ENCODE measurements around the gene AKAP4. TPM values are rescaled to one million over a fixed set of nuclear protein-coding genes. Genes with fewer than 3 reads are reported as not detected.
A peak's percentile ranks its signal among the peaks of the same experiment; 100 is the strongest.

Gene AKAP4
- total RNA-seq, 2 experiments from 2014 or later: not detected

DNA sequence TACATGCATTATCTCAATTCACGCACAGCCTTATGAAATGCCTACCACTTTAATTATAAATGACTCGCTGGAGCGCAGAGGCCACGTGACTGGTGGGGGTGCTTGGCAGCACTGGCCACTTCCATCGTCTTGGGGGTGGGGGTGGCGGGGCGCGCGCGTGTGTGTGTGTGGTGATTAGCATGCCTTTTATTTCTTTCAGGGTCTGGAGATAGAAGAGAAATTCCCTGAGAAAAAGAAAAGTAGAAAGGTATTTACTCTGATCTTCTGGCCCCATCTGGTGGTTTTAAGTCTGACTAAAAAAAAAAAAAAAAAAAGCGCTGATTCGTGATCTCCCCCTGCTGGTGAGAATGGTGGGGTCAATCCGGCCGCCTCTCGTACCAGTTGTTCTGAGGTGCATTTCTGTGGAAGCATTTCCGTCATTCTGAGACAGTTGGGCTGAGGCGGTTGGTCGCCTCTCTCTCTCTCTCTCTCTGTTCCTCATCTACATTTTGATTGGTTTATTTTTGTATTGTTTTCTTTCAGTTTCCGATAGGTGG lies 3.6 kb upstream of the AKAP4 start, which contains the start of gene CCNB3:
TSS of gene CCNB3 (plus strand) at position 402 of the 536 bp plus-strand sequence. CDS start 80,399 bp downstream, outside the sequence.
- Histone ChIP-seq H3K9me3 (ENCODE audit: control insufficient read depth in 1 of 2, insufficient read depth in 1 of 2, low read length in 2 of 2) (no peaks in the 10 kb centered on the region), H3K27me3 (ENCODE audit: control insufficient read depth in 1 of 2, insufficient read depth in 2 of 2, low read length in 2 of 2) (no peaks in the 10 kb centered on the region), H3K36me3 (ENCODE audit: insufficient read depth, low read length) (no peaks in the 10 kb centered on the region), H3K27ac (ENCODE audit: low read depth in 1 of 2, low read length in 2 of 2) (peak within 1 kb of the TSS in 1 of 2 donors; percentile 55), H3K4me3 (ENCODE audit: low read length) (peak within 1 kb of the TSS; percentile 48), H3K4me1 (ENCODE audit: insufficient read depth, low read length) (peaks cover 6% of the 10 kb centered on the region)
- Mint-ChIP-seq H3K4me3 (peak within 1 kb of the TSS; percentile 90), H3K27me3 (no peaks in the 10 kb centered on the region), H3K27ac (peak within 1 kb of the TSS; percentile 87), H3K9me3 (no peaks in the 10 kb centered on the region), H3K36me3 (ENCODE audit: low read depth) (no peaks in the 10 kb centered on the region), H3K4me1 (ENCODE audit: low read depth) (peaks cover 17% of the 10 kb centered on the region)
- POLR2A ChIA-PET: interaction anchor here (0.6 to 1.1 kb wide), 7 partner anchors 104 to 1403 kb away, joined by 3 to 4 read pairs (median 3); partner anchors contain the start of genes CLCN5 and HDAC6
- ATAC-seq (ENCODE audit: poor library complexity): peak; percentile 97
- DNase-seq: peak; percentile 51 to 89 (median 59)
- CTCF ChIA-PET: interaction anchor here (0.6 to 0.7 kb wide), 3 partner anchors 282 to 316 kb away, joined by 3 read pairs; partner anchors contain the start of gene CLCN5
- intact Hi-C loops (cut with DNase I, micrococcal nuclease): loop anchor here (2.0 kb wide), 2 partner anchors 282 to 288 kb away; partner anchors contain the start of gene CLCN5 (in 1 of the 2)
- TF ChIP-seq, protein P1, sequence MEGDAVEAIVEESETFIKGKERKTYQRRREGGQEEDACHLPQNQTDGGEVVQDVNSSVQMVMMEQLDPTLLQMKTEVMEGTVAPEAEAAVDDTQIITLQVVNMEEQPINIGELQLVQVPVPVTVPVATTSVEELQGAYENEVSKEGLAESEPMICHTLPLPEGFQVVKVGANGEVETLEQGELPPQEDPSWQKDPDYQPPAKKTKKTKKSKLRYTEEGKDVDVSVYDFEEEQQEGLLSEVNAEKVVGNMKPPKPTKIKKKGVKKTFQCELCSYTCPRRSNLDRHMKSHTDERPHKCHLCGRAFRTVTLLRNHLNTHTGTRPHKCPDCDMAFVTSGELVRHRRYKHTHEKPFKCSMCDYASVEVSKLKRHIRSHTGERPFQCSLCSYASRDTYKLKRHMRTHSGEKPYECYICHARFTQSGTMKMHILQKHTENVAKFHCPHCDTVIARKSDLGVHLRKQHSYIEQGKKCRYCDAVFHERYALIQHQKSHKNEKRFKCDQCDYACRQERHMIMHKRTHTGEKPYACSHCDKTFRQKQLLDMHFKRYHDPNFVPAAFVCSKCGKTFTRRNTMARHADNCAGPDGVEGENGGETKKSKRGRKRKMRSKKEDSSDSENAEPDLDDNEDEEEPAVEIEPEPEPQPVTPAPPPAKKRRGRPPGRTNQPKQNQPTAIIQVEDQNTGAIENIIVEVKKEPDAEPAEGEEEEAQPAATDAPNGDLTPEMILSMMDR (IDR thresholded peaks at IDR 0.05): peak; percentile 61

DNA sequence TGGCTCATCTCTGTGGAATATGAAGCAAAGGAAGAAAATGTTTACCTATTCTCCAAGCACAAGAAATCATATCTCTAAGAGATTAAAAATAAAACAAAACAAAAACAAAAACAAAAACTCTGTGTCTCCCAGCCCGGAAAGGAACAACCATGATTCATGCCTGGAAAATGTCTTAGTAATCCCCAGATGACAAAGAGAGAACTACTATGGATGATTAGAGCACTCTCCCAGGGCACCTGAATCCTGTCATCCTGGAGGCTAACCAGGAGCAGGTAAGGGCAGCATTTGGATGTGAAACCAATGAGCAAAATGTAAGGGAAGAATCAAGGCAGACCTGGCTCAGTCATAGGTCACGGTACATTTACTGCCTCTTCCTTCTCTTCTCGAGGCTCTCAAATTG lies 1.7 kb upstream of the AKAP4 start:
- H3K27me3 Mint-ChIP-seq: peaks cover 9% of the 10 kb centered on the region
- ATAC-seq (ENCODE audit: poor library complexity): no peak
- H3K36me3 Mint-ChIP-seq (ENCODE audit: low read depth): no peaks in the 10 kb centered on the region
- Histone ChIP-seq H3K4me3 (ENCODE audit: low read length) (no peak overlapping the region), H3K36me3 (ENCODE audit: insufficient read depth, low read length) (no peaks in the 10 kb centered on the region), H3K27me3 (ENCODE audit: control insufficient read depth in 1 of 2, insufficient read depth in 2 of 2, low read length in 2 of 2) (no peaks in the 10 kb centered on the region), H3K27ac (ENCODE audit: low read depth in 1 of 2, low read length in 2 of 2) (no peak overlapping the region), H3K9me3 (ENCODE audit: control insufficient read depth in 1 of 2, insufficient read depth in 1 of 2, low read length in 2 of 2) (no peaks in the 10 kb centered on the region), H3K4me1 (ENCODE audit: insufficient read depth, low read length) (peaks cover 6% of the 10 kb centered on the region)
- no peak for DNase-seq
- intact Hi-C loops (cut with DNase I, micrococcal nuclease): no loop called here
- TF ChIP-seq, protein P1 (IDR thresholded peaks at IDR 0.05): no peak
- H3K27ac Mint-ChIP-seq: no peak overlapping the region
- H3K9me3 Mint-ChIP-seq: no peaks in the 10 kb centered on the region
- H3K4me1 Mint-ChIP-seq (ENCODE audit: low read depth): peaks cover 17% of the 10 kb centered on the region
- ChIA-PET POLR2A (no interaction called here), CTCF (interaction anchor here (0.6 kb wide), 1 partner anchor 15 kb away, joined by 5 read pairs; no protein-coding TSS in a partner anchor)
- H3K4me3 Mint-ChIP-seq: no peak overlapping the region

DNA sequence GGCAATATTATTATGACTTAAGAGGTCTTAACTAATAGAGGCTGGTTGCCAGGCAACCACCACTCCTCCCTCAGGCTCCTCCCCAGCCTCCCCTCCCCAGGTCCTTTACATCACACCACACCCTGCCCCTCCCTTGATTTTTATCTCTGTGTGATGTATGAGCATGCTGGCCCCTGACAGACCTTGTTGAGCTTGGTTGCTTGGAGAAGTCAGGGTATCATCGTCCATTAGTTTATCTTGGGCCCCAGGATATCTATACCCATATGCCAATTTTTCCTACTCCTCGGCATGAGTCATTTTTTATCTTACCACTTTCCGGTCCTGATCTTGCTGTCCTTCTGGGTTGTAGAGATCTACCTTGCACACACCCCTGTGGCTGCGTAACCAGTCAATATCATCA lies 2.5 kb downstream of the AKAP4 start:
- CTCF ChIA-PET: interaction anchor here (1.2 kb wide), 1 partner anchor 279 kb away, joined by 3 read pairs; no protein-coding TSS in a partner anchor
- Histone ChIP-seq H3K9me3 (ENCODE audit: control insufficient read depth in 1 of 2, insufficient read depth in 1 of 2, low read length in 2 of 2) (no peaks in the 10 kb centered on the region), H3K27me3 (ENCODE audit: control insufficient read depth in 1 of 2, insufficient read depth in 2 of 2, low read length in 2 of 2) (peaks cover 0 to 3% of the 10 kb centered on the region in 2 experiments), H3K27ac (ENCODE audit: low read depth in 1 of 2, low read length in 2 of 2) (no peak overlapping the region), H3K36me3 (ENCODE audit: insufficient read depth, low read length) (no peaks in the 10 kb centered on the region), H3K4me1 (ENCODE audit: insufficient read depth, low read length) (no peaks in the 10 kb centered on the region), H3K4me3 (ENCODE audit: low read length) (no peak overlapping the region)
- TF ChIP-seq, protein P1 (IDR thresholded peaks at IDR 0.05): no peak
- no peaks in the 10 kb centered on the region for H3K36me3 Mint-ChIP-seq (ENCODE audit: low read depth)
- POLR2A ChIA-PET: no interaction called here
- peaks cover under 1% of the 10 kb centered on the region for H3K4me1 Mint-ChIP-seq (ENCODE audit: low read depth)
- H3K27me3 Mint-ChIP-seq: peaks cover 9% of the 10 kb centered on the region
- intact Hi-C loops (cut with DNase I, micrococcal nuclease): no loop called here
- no peak for DNase-seq
- ATAC-seq (ENCODE audit: poor library complexity): no peak
- no peak overlapping the region for H3K4me3 Mint-ChIP-seq
- no peak overlapping the region for H3K27ac Mint-ChIP-seq
- H3K9me3 Mint-ChIP-seq: no peaks in the 10 kb centered on the region
